Tibial nerve (tissue), 4 donors: Measurements from ENCODE around the gene ADH4. TPM values are rescaled to one million over a fixed set of nuclear protein-coding genes. Genes with fewer than 3 reads are reported as not detected.

Source experiments
- DNase-seq, 2 donors: peaks; one replicate each; pipeline ENCODE4 v3.0.0-alpha.2; 2019; ENCODE audit warnings: low spot score in 2 of 2
- H3K27ac ChIP-seq, 4 donors: fragments of 200-600 bp; sonication (generic) in 3 of 4; one replicate each; pipeline ENCODE4 v1.5.1; 2017 to 2019; ENCODE audit warnings: mild to moderate bottlenecking in 1 of 4
- H3K27me3 ChIP-seq, 2 donors: fragments of 200-600 bp; sonication (generic) in 1 of 2; one replicate each; pipeline versions ENCODE4 v1.5.1 to v1.6.0; 2017 to 2019
- H3K36me3 ChIP-seq, 3 donors: fragments of 200-600 bp; sonication (generic); one replicate each; pipeline ENCODE4 v1.5.1; 2018 to 2019
- H3K4me1 ChIP-seq, 4 donors: fragments of 200-600 bp; sonication (generic) in 3 of 4; one replicate each; pipeline ENCODE4 v1.5.1; 2017 to 2019
- H3K4me3 ChIP-seq, 4 donors: fragments of 200-600 bp; sonication (generic) in 3 of 4; one replicate each; pipeline ENCODE4 v1.5.1; 2017 to 2019; ENCODE audit warnings: mild to moderate bottlenecking in 1 of 4, moderate library complexity in 1 of 4
- H3K9me3 ChIP-seq, 4 donors: fragments of 200-600 bp; sonication (generic) in 3 of 4; one replicate each; pipeline ENCODE4 v1.5.1; 2017 to 2019
- EP300 ChIP-seq, 2 donors: sonication (generic); formaldehyde crosslinking; IDR thresholded peaks; one replicate each; pipeline ENCODE4 v1.6.1; 2017; ENCODE audit warnings: antibody characterized with exemption in 2 of 2, mild to moderate bottlenecking in 1 of 2
- POLR2A ChIP-seq, 2 donors: fragments of 450-650 bp; IDR thresholded peaks; one replicate each; pipeline ENCODE4 v1.6.1; 2017; ENCODE audit warnings: antibody characterized with exemption in 2 of 2, mild to moderate bottlenecking in 2 of 2, moderate library complexity in 2 of 2
- WGBS, 2 donors: methylation state at CpG; one replicate each; pipeline ENCODE4 v1.1.5; 2018; 5-methylcytosine and 5-hydroxymethylcytosine counted together
- total RNA-seq, 4 donors: library from RNA; depleted of rRNA; stranded (reverse); fragments of >200 nt; gene quantifications; one replicate each; pipeline ENCODE4 v1.1.0, GENCODE V29; 2016
- TF ChIP-seq, protein P1 (sequence below), 5 experiments: fragments of 200-600 bp in 3 of 5; fragments of 450-650 bp in 2 of 5; sonication (generic) in 3 of 5; IDR thresholded peaks; one replicate each; pipeline ENCODE4 v1.5.1; 2016 to 2019; ENCODE audit warnings: antibody characterized with exemption in 5 of 5, mild to moderate bottlenecking in 3 of 5, moderate library complexity in 2 of 5

The ADH4 gene
- total RNA-seq, 4 donors from 2014 or later = 0.42 to 5.1 (median 0.62) TPM

- H3K27me3 ChIP-seq = no peaks in the 10 kb centered on the region
- peaks cover 0 to 12% (median 0%) of the 10 kb centered on the region in 4 donors for H3K4me1 ChIP-seq
- TF ChIP-seq EP300 (IDR thresholded peaks at IDR 0.05) = no peak
- DNase-seq = no peak
- 0 to 41% methylated on average over 1 of the region's 1 CpG for WGBS, 2 donors
- no peaks in the 10 kb centered on the region for H3K9me3 ChIP-seq
- no peak overlapping the region for H3K27ac ChIP-seq
- no peak overlapping the region for H3K4me3 ChIP-seq
- H3K36me3 ChIP-seq = no peaks in the 10 kb centered on the region
Observed at GRCh38 chr4:99151995-99152394, 7.9 kb upstream of the ADH4 start.

DNA sequence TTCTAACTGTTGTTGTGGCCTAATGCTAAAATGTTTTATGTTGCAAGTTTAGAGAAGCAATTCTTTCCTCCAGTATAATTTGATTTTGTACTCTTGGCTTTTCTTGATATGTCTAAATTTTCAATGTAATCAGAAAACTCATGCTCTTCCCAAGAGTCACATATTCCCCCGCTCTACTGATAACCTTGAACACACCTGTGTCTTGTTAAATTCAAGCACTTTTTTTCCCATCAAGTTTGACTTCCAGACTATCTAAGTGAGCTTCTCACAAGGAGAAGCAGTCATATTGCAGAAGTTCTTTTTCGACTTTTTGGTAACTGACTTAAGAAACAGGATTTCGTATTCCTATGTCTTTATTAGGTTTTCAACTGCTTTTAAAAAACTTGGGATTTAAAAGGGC, 7.4 kb upstream of the ADH4 start:
- Histone ChIP-seq H3K9me3 (no peaks in the 10 kb centered on the region), H3K27me3 (no peaks in the 10 kb centered on the region), H3K27ac (no peak overlapping the region), H3K4me3 (no peak overlapping the region), H3K4me1 (peaks cover 0 to 12% (median 0%) of the 10 kb centered on the region in 4 donors), H3K36me3 (no peaks in the 10 kb centered on the region)
- WGBS, 2 donors = 80 to 95% methylated on average over 3 of the region's 3 CpGs
- DNase-seq = no peak
- TF ChIP-seq POLR2A (IDR thresholded peaks at IDR 0.05) (no peak), EP300 (IDR thresholded peaks at IDR 0.05) (no peak)
- TF ChIP-seq, protein P1, sequence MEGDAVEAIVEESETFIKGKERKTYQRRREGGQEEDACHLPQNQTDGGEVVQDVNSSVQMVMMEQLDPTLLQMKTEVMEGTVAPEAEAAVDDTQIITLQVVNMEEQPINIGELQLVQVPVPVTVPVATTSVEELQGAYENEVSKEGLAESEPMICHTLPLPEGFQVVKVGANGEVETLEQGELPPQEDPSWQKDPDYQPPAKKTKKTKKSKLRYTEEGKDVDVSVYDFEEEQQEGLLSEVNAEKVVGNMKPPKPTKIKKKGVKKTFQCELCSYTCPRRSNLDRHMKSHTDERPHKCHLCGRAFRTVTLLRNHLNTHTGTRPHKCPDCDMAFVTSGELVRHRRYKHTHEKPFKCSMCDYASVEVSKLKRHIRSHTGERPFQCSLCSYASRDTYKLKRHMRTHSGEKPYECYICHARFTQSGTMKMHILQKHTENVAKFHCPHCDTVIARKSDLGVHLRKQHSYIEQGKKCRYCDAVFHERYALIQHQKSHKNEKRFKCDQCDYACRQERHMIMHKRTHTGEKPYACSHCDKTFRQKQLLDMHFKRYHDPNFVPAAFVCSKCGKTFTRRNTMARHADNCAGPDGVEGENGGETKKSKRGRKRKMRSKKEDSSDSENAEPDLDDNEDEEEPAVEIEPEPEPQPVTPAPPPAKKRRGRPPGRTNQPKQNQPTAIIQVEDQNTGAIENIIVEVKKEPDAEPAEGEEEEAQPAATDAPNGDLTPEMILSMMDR (IDR thresholded peaks at IDR 0.05) = no peak

DNA sequence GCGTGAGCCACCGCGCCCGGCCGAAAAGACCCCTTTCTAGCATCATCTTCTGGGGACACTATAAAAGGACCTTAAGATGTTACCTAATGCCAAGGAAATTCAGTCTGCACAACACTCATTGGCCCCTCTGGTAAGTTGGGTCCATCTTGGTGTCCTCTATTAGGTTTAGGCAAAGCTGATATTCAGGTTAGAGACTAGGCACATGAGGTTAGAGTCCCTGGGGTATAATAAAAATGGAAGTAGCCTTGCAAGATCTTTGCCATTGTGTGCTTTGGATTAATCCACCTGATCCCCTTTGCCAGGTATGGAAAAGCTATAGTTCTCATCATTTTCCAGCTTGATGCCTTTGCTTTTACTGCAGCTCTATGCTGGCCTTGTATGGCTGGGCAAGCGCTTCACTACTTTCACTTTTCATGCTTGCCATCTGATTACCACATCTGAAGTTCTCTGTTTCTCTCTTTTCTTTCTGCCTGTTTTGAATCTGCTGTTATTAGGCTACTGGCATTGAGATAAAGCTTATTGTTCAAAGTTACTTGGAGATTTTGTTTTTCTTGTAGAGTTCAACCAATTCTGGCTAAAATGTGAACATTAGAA, 5.4 kb upstream of the ADH4 start:
- Histone ChIP-seq H3K9me3 (no peaks in the 10 kb centered on the region), H3K36me3 (no peaks in the 10 kb centered on the region), H3K4me3 (no peak overlapping the region), H3K27ac (peak overlapping the region in 2 of 4 donors; percentile 55 to 64), H3K4me1 (peaks cover 0 to 12% (median 0%) of the 10 kb centered on the region in 4 donors), H3K27me3 (no peaks in the 10 kb centered on the region)
- WGBS, 2 donors = 90 to 94% methylated on average over 1 to 5 of the region's 6 CpGs
- TF ChIP-seq EP300 (IDR thresholded peaks at IDR 0.05) (no peak), POLR2A (IDR thresholded peaks at IDR 0.05) (no peak)
- TF ChIP-seq, protein P1 (IDR thresholded peaks at IDR 0.05) = no peak
- DNase-seq = no peak

DNA sequence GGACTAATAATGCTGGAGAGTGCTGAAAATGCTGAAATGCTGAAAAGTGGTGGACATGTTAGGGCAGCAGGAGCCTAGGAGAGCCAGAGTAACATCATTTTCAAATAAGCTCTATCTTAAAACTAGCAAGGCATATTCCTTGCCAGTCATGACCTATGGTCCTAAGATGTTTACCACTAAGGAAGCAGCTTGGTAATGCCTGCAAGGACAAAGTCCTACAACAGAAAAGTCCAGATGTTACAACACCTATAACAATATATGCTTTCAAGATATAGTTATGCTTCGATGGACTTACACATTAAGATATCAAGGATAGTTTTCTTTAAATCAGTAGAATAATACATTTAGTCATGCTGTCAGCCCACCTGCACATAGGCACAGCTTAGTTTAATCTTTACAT, 4.5 kb upstream of the ADH4 start:
- Histone ChIP-seq H3K9me3 (no peaks in the 10 kb centered on the region), H3K36me3 (no peaks in the 10 kb centered on the region), H3K4me3 (no peak overlapping the region), H3K4me1 (peaks cover 0 to 22% (median 0%) of the 10 kb centered on the region in 4 donors), H3K27me3 (no peaks in the 10 kb centered on the region), H3K27ac (no peak overlapping the region)
- 78 to 94% methylated on average over 1 of the region's 1 CpG for WGBS, 2 donors
- no peak for DNase-seq
- TF ChIP-seq, protein P1 (IDR thresholded peaks at IDR 0.05) = no peak
- TF ChIP-seq POLR2A (IDR thresholded peaks at IDR 0.05) = no peak
- TF ChIP-seq EP300 (IDR thresholded peaks at IDR 0.05) = no peak

- WGBS, 2 donors = 91 to 98% methylated on average over 1 of the region's 1 CpG
- Histone ChIP-seq H3K9me3 (no peaks in the 10 kb centered on the region), H3K36me3 (no peaks in the 10 kb centered on the region), H3K4me3 (no peak overlapping the region), H3K27ac (peak overlapping the region in 1 of 4 donors; percentile 52), H3K27me3 (no peaks in the 10 kb centered on the region), H3K4me1 (peaks cover 0 to 12% (median 0%) of the 10 kb centered on the region in 4 donors)
- TF ChIP-seq EP300 (IDR thresholded peaks at IDR 0.05) = no peak
- no peak for TF ChIP-seq POLR2A (IDR thresholded peaks at IDR 0.05)
- TF ChIP-seq, protein P1 (IDR thresholded peaks at IDR 0.05) = no peak
- no peak for DNase-seq
Observed at GRCh38 chr4:99144587-99144986, 490 bp upstream of the ADH4 start.
